ENCODE measurements around the gene SUN3. TPM values are rescaled to one million over a fixed set of nuclear protein-coding genes. Genes with fewer than 3 reads are reported as not detected.

Gene SUN3
- total RNA-seq, 2 experiments from 2014 or later = 0.95 TPM; not detected in 1

DNA sequence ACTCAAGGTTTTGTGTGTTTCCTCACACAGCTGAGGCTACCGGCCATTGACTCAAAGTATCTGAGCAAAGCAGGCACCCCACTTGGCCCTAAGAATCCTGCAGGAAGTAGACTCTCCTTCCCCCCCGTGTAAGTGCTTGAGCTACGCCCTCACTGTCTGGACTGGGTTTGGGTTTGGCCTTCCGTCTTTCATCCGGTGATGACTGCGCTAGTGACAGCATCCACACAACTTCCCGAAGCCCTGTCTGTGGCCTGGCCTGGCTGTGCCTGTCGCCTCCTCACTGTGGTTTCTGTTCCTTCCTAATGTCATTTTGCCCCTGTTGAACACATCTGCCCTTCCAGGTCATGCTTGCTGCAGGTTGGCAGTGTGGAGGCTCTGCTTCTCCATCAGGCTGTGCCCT lies 20.9 kb upstream of the SUN3 start:
- Mint-ChIP-seq H3K36me3 (ENCODE audit: low read depth) (no peaks in the 10 kb centered on the region), H3K4me3 (no peak overlapping the region), H3K9me3 (no peaks in the 10 kb centered on the region), H3K27ac (no peak overlapping the region), H3K4me1 (ENCODE audit: low read depth) (peaks cover 23% of the 10 kb centered on the region), H3K27me3 (no peaks in the 10 kb centered on the region)
- POLR2A ChIA-PET = interaction anchor here (0.6 kb wide), 1 partner anchor 23 kb away, joined by 3 read pairs; no protein-coding TSS in a partner anchor
- no peak for ATAC-seq
- CTCF ChIA-PET = no interaction called here
- DNase-seq = no peak
- intact Hi-C loops (cut with micrococcal nuclease) = no loop called here
- TF ChIP-seq, protein P1, sequence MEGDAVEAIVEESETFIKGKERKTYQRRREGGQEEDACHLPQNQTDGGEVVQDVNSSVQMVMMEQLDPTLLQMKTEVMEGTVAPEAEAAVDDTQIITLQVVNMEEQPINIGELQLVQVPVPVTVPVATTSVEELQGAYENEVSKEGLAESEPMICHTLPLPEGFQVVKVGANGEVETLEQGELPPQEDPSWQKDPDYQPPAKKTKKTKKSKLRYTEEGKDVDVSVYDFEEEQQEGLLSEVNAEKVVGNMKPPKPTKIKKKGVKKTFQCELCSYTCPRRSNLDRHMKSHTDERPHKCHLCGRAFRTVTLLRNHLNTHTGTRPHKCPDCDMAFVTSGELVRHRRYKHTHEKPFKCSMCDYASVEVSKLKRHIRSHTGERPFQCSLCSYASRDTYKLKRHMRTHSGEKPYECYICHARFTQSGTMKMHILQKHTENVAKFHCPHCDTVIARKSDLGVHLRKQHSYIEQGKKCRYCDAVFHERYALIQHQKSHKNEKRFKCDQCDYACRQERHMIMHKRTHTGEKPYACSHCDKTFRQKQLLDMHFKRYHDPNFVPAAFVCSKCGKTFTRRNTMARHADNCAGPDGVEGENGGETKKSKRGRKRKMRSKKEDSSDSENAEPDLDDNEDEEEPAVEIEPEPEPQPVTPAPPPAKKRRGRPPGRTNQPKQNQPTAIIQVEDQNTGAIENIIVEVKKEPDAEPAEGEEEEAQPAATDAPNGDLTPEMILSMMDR (IDR thresholded peaks at IDR 0.05) = no peak

DNA sequence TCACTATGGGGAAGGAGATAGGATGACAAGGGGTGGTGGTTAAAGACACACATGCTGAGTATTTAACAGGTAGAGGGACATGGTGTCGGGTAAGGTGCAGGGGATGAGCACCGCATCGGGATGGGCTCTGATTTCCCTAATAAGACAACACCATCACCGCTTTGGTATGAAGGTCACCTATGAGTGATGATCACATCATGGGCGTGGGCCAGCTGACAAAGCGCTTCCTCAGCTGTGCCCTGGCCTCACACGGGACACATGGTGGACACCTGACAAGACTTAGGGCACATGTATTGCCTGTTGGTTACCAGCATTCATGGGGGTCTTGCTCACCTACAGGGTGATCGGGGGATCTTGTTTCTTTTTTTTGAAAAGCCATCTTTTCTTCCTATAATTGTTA lies 19.2 kb upstream of the SUN3 start:
- DNase-seq (no peak), ATAC-seq (no peak)
- Mint-ChIP-seq H3K4me3 (no peak overlapping the region), H3K4me1 (ENCODE audit: low read depth) (peaks cover 27% of the 10 kb centered on the region), H3K36me3 (ENCODE audit: low read depth) (no peaks in the 10 kb centered on the region), H3K9me3 (no peaks in the 10 kb centered on the region), H3K27me3 (no peaks in the 10 kb centered on the region), H3K27ac (no peak overlapping the region)
- ChIA-PET POLR2A (no interaction called here), CTCF (no interaction called here)
- TF ChIP-seq, protein P1 (IDR thresholded peaks at IDR 0.05) = no peak
- intact Hi-C loops (cut with micrococcal nuclease) = no loop called here

DNA sequence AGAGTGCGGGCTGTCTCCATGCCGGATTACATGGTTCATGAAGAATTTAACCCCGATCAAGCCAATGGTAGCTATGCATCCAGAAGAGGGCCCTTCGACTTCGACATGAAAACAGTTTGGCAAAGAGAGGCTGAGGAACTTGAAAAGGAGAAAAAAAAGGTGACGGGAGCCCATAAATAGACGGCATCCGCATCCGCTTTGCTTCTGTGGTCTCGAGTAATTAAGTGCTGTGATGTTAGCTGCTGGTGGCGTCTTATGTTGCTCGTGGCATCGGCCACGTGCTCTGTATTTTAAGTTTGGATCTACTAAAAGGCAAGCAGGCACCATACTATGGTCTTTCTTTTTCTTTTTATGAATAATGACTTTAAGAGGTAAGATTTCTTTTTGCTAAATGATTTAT lies 17.6 kb upstream of the SUN3 start:
- peak; percentile 35 for ATAC-seq
- H3K4me1 Mint-ChIP-seq (ENCODE audit: low read depth) = peaks cover 35% of the 10 kb centered on the region
- H3K36me3 Mint-ChIP-seq (ENCODE audit: low read depth) = no peaks in the 10 kb centered on the region
- peak; percentile 35 for DNase-seq
- CTCF ChIA-PET = no interaction called here
- H3K27me3 Mint-ChIP-seq = no peaks in the 10 kb centered on the region
- TF ChIP-seq, protein P1 (IDR thresholded peaks at IDR 0.05) = no peak
- no peaks in the 10 kb centered on the region for H3K9me3 Mint-ChIP-seq
- H3K27ac Mint-ChIP-seq = no peak overlapping the region
- no peak overlapping the region for H3K4me3 Mint-ChIP-seq
- POLR2A ChIA-PET = no interaction called here
- intact Hi-C loops (cut with micrococcal nuclease) = no loop called here

DNA sequence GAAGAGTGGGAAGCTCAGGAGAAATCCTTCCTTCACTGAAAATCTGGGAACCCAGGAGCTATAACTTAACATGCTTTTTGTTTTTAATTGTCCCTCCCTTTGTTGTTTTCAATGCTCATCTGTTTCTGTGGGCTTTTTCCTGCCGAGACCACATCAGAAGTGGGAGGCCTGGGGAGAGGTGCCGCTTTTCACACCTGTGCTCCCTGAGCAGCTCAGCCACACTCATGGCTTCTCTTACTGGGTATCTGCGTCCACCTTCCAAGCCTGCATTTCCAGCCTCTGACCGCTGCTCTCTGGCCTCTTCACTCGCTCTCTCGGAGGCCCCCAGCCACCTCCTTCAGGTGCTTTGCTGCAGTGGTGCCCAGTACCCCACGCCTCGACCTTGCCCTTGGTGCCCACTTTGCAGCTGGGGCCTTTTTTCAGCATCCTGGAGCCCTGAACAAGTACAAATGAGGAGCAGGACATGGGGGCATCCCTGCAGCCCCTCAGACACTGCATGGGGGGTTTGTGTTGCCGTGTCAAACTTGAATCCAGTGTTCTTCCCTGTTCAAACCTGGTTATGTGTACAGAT lies 16.4 kb upstream of the SUN3 start:
- Mint-ChIP-seq H3K4me3 (no peak overlapping the region), H3K4me1 (ENCODE audit: low read depth) (peaks cover 44% of the 10 kb centered on the region), H3K9me3 (no peaks in the 10 kb centered on the region), H3K27ac (no peak overlapping the region), H3K27me3 (no peaks in the 10 kb centered on the region), H3K36me3 (ENCODE audit: low read depth) (no peaks in the 10 kb centered on the region)
- ChIA-PET POLR2A (interaction anchor here (1.0 to 1.2 kb wide), 2 partner anchors 13 to 40 kb away, joined by 3 to 5 read pairs; no protein-coding TSS in a partner anchor), CTCF (interaction anchor here (1.7 kb wide), 1 partner anchor 100 kb away, joined by 4 read pairs; no protein-coding TSS in a partner anchor)
- no peak for ATAC-seq
- intact Hi-C loops (cut with micrococcal nuclease) = no loop called here
- peak; percentile 44 for DNase-seq
- TF ChIP-seq, protein P1 (IDR thresholded peaks at IDR 0.05) = no peak

DNA sequence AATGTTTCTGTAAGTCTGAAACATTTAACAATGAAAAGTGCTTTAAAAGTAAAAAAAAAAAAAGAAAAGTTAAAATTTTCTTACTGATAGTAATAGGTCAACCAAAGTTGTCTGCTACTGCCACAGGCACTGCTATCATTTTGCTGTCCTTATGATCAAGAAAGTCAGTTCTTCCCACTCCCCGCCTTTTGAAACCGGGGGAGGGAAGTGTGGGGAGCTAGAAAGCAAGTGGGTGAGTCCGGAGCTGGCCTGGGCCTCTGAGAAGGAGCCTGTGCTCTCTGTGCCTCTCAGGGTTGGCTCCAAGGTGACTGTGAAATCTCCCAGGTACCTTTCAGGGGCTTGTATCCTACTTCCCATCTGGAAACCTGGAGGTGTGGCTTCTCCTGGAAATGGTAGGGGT lies 13.7 kb upstream of the SUN3 start:
- no peak for ATAC-seq
- no peak for DNase-seq
- H3K27me3 Mint-ChIP-seq = peaks cover 2% of the 10 kb centered on the region
- POLR2A ChIA-PET = no interaction called here
- H3K9me3 Mint-ChIP-seq = no peaks in the 10 kb centered on the region
- CTCF ChIA-PET = interaction anchor here (1.2 kb wide), 1 partner anchor 47 kb away, joined by 3 read pairs; no protein-coding TSS in a partner anchor
- H3K27ac Mint-ChIP-seq = peak overlapping the region; percentile 22
- intact Hi-C loops (cut with micrococcal nuclease) = loop anchor here (5.0 kb wide), 1 partner anchor 45 kb away; the partner anchor contains the start of gene UPP1
- TF ChIP-seq, protein P1 (IDR thresholded peaks at IDR 0.05) = no peak
- no peaks in the 10 kb centered on the region for H3K36me3 Mint-ChIP-seq (ENCODE audit: low read depth)
- H3K4me1 Mint-ChIP-seq (ENCODE audit: low read depth) = peaks cover 44% of the 10 kb centered on the region
- H3K4me3 Mint-ChIP-seq = no peak overlapping the region

Data from activated CD8-positive, alpha-beta T cell treated with anti-CD3 and anti-CD28 coated beads for 36 hours (primary cell).